HG03060 (cell line): Measurements from ENCODE around the gene KPNA1.

ENCODE experiments used
- ATAC-seq: cut with Tn5 transposase; IDR thresholded peaks from one replicate; pipeline ENCODE4 v1.9.1; 2021; ENCODE audit warnings: low read depth, moderate number of reproducible peaks; ENCODE audit not compliant: unreplicated experiment

The KPNA1 gene

DNA sequence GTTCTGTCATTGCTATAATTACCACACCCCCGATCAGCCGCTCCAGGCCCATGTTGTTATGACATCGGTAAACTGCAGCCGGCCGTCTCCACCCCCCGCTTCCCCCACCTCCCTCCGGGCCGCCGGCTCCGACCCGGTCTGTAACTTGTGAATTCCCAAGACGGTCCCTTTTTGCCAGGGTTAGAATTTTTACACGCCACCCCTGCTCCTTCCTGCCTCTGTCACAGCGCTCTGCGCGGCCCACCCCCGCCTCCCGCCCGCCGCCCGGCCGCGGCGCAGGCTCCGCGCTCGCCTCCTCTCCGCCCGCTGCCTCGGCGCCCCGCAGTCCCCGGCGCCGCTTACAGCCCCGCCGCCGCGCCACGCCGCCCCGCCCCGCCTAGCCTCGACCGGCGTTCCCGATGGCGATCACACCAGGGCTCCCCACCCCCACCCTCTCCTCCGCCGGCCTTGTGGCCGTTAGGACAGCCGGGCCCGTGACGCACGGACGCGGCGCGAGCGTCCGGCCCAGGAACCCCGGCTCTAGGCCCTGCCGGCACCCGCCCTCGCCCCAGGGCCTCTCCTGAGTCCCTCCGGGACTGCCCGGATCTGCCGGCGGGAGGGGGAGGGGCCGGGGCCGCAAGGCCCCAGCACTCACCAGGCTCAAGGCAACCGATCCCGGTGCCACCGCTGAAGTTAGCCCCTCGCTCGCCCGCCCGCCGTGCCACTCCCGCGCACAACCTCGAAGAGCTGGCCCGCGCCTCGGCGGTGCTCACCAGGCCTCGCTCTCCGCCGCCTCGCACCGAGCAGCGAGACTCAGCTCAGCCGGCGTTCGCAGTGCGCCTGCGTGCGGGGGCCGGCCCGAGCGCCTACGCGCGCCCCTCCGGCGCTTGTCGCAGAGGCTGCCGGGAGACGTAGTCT lies at the start of gene KPNA1:
Gene KPNA1 (minus strand): TSS at position 817 of the 897 bp plus-strand sequence. CDS start 18,374 bp downstream, outside the sequence.
- peak; percentile 66 for ATAC-seq

- ATAC-seq: no peak
Measured at GRCh38 chr3:122564155-122564912, 49.6 kb upstream of the KPNA1 start, which contains the start of the genes DTX3L and PARP9. Gene DTX3L, plus strand, starts transcription at chr3:122564338. Its CDS starts 89 bp downstream, at chr3:122564427. Gene PARP9, minus strand, starts transcription at chr3:122564300. Its CDS starts 4,680 bp downstream, at chr3:122559620.

DNA sequence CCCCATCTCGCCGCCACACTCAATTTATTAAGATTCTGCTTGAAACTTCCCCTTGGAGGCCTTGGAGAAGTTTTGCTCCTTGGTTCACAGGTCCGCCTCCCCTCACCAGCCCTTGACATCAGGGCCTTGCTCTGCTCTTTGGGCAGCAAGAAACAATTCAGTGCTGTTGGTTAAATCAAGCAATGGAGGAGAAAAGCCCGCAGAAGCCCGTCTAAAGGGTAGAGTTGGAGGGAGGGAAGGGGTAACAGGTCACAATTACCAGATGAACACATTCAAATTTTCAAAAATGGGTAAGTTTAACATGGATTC lies 48.9 kb upstream of the KPNA1 start:
- no peak for ATAC-seq

DNA sequence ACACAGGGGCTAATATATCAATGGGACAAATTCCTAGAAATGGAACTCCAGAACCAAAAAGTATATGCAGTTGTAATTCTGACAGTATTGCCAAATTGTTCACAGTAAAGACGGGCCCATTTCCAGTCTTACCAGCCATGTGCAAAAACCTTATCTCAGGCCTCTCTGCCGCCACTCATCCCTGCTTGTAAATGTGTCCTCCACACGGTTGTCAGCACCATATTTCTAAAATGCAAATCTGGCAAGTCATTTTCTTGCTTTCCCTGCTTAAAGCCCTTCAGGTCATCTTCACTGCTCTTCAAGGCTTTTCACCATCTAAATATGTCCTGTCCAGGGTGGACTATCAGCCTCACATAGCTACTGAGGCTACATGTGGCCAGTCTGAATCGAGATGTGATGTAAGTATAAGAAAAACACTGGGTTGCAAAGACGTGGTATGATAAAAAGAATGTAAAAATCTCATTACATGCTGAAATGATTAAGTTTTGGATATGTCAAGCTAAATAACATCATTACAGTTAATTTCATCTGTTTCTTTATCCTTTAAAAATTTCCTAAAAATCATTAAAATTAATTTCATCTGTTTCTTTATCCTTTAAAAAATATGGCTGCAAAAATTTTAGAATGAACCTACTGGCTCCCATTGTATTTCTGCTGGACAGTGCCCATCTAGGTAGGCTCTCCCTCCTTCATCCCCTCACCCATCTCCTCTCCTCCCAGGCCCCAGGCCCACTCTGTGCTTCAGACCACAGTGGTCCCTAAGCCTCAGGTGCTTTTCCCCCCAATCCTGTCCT lies 48.4 kb upstream of the KPNA1 start:
- ATAC-seq: no peak

- ATAC-seq: no peak
Measured at GRCh38 chr3:122560680-122561079, 45.9 kb upstream of the KPNA1 start.

- ATAC-seq: no peak
Measured at GRCh38 chr3:122559906-122560305, 45.2 kb upstream of the KPNA1 start.

DNA sequence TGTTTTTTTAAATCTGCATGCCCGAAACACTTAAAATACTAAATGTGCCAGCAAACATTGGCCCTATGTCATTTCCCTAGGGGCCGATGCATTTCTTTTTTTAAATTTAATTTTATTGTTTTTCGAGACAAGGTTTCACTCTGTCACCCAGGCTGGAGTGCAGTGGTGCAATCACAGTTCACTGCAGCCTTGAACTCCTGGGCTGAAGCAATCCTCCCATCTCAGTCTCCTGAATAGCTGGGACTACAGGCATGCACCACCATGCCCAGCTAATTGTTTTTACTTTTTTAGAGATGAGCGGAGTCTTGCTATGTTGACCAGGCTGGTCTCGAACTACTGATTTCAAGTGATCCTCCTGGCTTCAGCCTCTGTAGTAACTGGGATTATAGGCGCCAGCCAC lies 43.9 kb upstream of the KPNA1 start:
- ATAC-seq: no peak

DNA sequence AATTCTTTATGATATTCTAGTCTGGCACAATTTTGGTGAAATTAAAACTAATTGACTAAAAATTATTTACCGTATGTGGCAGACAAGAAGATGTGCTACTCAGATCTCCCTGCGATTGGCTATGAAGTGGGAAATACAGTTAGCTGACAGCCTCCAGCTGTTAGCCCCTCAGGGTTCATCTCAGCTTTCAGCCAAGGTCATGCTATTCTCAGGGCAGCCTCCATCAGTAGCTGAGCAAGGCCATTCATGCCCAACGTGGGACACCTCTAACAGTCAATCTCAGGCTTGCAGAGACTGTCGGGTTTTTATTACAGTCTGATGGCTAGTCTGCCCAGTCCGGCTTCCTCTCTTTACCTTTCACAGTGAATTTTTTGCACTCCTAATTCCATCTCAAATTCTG lies 42.6 kb upstream of the KPNA1 start:
- ATAC-seq: no peak

GRCh38 chr3:122555275-122556071 lies 40.7 kb upstream of the KPNA1 start:
- no peak for ATAC-seq

DNA sequence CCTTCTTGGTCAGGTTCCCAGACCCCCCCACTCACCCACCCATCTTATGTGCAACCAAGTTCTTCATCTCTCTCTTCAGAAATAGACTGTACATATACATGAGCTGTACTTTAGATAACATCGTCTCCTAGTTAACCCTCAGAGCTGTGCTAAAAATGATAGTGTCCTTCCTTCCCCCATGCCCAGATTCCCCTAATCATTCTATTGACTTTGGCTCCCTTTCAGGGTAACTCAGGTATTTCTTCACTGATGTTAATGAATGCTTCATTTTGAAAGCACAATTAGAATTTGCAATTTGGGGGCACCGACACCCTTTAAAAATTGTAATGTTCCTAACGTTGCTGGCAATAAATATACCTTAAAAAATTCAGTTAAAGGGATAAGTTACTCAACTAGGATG lies 38.4 kb upstream of the KPNA1 start:
- no peak for ATAC-seq

DNA sequence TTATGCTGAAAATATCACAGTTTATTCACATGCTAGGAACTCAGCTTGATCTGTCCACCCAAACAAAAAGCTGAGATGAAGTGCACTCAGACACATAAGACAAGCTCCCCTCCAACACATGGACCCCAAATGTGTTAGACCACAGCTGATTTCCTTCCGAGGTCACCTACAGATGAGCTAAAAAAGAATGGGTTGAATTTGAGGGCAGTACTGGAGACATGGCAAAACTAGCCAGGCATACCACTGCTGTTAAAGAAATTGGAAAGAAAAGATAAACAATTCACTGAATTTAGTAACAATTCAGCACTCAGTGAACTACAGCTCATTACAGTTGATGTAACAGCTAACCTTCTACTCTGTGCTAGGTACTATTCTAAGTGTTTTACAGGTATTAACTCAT lies 33.9 kb upstream of the KPNA1 start:
- ATAC-seq: no peak

- no peak for ATAC-seq
Measured at GRCh38 chr3:122548076-122548475, 33.3 kb upstream of the KPNA1 start.

DNA sequence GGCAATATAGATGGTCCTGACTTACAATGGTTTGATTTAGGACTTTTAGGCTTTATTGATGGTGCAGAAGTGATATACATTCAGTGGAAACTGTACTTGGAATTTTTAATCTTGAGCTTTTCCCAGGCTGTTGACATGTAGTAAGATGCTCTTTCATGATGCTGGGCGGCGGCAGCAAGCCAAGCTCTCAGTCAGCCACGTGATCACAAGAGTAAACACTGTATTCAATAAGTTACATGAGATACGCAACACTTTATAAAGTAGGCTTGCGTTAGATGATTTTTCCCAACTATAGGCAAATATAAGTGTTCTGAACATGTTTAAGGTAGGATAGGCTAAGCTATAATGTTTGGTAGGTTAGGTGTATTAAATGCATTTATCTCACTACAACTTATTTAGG lies 31.4 kb upstream of the KPNA1 start:
- no peak for ATAC-seq

- ATAC-seq: no peak
Measured at GRCh38 chr3:122538956-122539490, 24.3 kb upstream of the KPNA1 start.

DNA sequence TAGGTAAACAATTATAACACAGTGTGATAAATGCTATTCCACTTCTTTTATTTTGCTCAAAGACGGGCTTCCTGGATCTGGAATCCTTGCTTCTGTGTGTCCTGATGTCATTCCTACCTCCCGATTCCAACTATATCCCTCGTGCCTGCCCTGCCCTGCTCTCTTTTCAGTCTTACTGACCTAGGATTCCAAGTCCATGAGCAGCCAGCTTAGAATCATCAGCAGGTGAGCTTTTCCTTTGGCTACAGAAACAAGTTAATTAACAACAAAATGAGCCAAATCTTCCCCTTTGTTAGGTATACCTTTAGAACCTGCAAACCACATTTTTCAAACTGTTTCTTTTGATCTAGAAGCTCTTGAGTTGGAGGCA lies 21.9 kb upstream of the KPNA1 start:
- ATAC-seq: no peak

- no peak for ATAC-seq
Measured at GRCh38 chr3:122535964-122536631, 21.4 kb upstream of the KPNA1 start.

GRCh38 chr3:122533931-122534334 lies 19.2 kb upstream of the KPNA1 start:
- peak; percentile 99 for ATAC-seq

- no peak for ATAC-seq
Measured at GRCh38 chr3:122533480-122533879, 18.7 kb upstream of the KPNA1 start.

DNA sequence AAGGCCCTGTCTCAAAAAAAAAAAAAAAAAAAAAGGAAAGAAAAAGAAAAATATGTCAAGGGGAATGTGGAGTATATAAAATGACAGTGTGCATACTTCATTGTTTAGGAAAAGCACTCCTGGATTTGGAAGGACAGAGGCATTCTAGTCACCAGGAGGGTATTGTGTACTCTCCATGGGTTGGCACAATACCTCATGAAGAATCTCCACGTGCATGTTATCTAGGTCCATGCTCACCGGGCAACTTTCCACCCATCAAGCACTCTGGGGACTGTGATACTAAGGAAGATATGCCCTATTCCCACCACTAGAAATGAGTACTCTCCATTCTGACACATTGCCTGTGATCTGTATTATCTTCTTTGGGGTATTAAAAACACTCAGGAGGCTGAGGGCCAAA lies 15.4 kb upstream of the KPNA1 start:
- ATAC-seq: no peak
